ENCODE measurements around the gene MIA2.
A peak's percentile ranks its signal among the peaks of the same experiment; 100 is the strongest.
"Not testable (repeated sequence)": the region's sequence is repeated elsewhere in the genome, so short reads cannot be mapped to it uniquely, and the experiment has no call there.

Gene MIA2, protein sequence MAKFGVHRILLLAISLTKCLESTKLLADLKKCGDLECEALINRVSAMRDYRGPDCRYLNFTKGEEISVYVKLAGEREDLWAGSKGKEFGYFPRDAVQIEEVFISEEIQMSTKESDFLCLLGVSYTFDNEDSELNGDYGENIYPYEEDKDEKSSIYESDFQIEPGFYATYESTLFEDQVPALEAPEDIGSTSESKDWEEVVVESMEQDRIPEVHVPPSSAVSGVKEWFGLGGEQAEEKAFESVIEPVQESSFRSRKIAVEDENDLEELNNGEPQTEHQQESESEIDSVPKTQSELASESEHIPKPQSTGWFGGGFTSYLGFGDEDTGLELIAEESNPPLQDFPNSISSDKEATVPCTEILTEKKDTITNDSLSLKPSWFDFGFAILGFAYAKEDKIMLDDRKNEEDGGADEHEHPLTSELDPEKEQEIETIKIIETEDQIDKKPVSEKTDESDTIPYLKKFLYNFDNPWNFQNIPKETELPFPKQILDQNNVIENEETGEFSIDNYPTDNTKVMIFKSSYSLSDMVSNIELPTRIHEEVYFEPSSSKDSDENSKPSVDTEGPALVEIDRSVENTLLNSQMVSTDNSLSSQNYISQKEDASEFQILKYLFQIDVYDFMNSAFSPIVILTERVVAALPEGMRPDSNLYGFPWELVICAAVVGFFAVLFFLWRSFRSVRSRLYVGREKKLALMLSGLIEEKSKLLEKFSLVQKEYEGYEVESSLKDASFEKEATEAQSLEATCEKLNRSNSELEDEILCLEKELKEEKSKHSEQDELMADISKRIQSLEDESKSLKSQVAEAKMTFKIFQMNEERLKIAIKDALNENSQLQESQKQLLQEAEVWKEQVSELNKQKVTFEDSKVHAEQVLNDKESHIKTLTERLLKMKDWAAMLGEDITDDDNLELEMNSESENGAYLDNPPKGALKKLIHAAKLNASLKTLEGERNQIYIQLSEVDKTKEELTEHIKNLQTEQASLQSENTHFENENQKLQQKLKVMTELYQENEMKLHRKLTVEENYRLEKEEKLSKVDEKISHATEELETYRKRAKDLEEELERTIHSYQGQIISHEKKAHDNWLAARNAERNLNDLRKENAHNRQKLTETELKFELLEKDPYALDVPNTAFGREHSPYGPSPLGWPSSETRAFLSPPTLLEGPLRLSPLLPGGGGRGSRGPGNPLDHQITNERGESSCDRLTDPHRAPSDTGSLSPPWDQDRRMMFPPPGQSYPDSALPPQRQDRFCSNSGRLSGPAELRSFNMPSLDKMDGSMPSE (N-terminal part only)

DNA sequence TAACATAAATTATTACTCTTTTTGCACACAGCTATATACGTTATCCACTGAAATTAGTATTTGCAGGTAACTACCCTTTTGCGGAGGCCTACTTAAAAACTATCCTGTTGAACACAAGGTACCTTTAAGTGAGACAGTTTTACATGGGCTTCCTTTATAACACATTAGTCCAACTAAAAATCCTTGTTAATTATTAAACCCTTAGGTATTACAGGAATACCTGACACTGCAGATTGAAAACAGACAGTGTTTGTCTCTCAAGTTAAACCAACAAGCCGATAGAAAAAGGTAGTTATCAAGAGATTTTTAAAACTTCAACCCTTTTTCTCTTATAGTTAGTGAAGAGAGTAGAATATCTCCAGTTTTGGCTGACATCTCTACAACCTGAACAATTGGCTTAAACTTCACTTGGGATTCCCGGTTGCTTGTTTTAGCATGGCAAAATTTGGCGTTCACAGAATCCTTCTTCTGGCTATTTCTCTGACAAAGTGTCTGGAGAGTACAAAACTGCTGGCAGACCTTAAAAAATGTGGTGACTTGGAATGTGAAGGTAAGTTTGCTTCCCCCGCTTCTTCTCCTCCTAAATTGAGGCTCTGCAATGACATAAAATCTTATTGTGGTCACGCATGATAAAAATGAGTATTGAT lies at the start of gene MIA2:
Gene MIA2, plus strand, starts transcription at position 236 of the 647 bp plus-strand sequence. Its CDS starts 200 bp downstream, at position 436.
- no peak for DNase-seq

DNA sequence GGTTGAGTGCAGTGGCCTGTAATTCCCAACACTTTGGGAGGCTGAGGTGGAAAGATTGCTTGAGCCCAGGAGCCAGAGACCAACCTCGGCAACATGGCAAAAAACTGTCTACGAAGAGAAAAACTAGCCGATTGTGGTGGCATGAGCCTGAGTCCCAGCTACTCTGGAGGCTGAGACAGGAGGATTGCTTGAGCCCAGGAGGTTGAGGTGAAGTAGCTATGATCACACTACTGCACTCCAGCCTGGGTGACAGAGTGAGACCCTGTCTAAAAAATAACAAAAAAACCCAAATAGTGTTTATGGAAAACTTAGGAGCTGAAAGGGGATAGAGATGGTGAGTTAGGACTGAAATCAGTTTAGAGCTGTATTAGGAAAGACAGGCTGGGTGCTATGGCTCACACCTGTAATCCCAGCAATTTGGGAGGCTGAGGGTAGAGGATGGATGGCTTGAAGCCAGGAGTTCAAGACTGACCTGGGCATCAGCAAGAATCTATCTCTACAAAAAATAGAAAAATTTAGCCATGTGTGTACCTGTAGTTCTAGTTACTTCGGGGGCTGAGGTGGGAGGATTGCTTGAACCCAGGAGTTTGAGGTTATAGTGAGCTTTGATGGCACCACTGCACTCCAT lies 49.0 kb upstream of the MIA2 start:
- no peak for DNase-seq

DNA sequence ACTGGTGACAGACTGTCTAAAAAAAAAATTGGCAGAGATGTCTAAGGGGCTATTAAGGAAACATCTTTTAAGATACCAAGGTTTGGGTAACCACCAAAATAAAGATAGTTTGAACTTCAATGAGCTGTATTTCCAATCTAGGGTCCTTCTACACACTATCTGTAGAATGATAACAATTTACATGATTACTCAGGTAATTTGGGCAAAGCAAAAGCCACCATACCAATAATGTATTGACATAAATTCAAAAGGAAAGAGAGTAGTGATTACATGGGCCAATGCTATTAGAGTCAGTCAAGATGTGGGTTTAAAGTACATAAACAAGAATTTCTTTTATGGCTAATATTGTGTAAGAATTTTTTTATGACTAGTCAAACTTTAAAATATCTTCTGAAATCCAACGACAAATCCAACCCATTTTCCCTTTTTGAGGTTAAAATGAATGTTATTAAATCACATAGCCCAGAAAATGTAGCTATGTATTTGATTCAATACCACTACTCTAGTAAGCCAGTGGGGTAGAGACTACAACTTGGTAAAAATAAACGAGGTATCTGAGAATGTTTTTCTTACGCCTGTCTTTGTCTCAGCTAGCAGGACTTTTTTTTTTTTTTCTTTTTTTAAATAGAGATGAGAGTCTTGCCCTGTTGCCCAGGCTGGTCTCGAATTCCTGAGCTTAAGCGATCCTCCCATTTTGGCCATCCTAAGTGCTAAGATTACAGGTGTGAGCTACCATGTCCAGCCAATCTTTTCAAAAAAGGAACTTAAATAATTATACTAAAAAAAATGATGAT lies 48.3 kb upstream of the MIA2 start:
- no peak for DNase-seq

DNA sequence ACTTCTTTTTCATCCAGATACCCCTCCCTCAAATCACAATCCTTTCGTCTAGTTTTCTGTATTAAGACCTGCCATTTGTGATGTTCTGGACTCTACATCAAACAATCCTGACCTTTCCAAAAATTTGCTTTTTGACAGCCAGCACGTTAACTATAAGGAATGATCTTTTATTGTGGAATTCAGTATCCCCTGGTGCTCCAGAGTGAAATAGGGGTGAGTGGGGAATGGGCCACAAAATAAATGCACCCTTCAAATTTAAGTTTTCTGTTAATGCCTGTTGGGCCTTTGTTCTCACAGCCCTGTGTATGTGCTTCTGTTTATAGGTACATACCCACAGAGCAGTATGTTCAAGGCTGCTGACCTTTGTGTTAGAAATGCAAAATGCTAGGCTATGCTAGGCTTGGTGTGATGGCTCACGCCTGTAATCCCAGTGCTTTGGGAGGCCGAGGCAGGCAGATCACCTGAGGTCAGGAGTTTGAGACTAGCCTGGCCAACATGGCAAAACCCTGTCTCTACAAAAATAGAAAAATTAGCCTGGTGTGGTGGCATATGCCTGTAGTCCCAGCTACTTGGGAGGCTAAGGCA lies 46.7 kb upstream of the MIA2 start:
- no peak for DNase-seq

DNA sequence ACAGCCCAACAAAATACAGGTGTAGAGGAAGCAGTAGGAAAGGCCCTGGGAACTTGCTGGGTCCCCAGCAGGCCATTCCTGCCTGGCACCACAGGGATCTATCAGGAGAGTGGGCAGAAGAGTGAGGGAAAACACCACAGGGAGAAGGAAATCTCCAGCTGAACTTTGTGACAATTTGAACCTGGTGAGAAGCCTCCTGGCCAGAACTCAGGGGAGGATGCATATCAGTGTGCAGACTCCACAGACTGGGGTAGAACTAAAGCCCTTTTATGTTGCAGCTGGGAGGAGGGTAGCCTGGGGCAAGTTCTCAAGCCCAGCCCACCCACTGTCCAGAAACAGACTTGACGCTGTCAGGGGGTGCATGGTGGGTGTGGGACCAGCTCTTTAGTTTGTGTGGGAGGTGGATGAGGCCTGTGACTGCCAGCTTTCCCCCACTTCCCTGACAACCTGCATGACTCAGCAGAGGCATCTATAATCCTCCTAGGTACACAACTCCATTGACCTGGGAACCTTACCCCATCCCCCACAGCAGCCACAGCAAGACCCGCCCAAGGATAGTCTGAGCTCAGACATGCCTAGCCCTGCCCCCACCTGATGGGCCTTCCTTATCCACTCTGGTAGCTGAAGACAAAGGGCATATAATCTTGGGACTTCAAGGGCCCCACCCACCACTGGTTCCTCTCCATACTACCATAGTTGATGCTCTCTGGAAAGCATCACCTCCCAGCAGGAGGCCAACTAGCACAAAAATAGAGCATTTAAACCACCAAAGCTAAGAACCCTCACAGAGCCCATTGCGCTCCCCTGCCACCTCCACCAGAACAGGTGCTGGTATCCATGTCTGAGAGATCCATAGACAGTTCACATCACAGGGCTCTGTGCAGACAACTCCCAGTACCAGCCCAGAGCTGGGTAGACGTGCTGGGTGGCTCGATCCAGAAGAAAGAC lies 29.8 kb upstream of the MIA2 start:
- no peak for DNase-seq

DNA sequence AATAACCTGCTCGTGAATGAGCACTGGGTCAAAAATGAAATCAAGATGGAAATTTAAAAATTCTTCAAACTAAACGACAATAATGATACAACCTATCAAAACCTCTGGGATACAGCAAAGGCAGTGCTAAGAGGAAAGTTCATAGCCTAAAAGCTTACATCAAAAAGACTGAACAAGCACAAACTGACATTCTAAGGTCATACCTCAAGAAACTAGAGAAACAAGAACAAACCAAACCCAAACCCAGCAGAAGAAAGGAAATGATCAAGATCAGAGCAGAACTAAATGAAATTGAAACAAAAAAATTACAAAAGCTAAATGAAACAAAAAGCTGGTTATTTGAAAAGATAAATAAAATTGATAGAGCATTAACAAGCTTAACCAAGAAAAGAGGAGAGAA lies 26.3 kb upstream of the MIA2 start:
- DNase-seq, result not testable (repeated sequence)

DNA sequence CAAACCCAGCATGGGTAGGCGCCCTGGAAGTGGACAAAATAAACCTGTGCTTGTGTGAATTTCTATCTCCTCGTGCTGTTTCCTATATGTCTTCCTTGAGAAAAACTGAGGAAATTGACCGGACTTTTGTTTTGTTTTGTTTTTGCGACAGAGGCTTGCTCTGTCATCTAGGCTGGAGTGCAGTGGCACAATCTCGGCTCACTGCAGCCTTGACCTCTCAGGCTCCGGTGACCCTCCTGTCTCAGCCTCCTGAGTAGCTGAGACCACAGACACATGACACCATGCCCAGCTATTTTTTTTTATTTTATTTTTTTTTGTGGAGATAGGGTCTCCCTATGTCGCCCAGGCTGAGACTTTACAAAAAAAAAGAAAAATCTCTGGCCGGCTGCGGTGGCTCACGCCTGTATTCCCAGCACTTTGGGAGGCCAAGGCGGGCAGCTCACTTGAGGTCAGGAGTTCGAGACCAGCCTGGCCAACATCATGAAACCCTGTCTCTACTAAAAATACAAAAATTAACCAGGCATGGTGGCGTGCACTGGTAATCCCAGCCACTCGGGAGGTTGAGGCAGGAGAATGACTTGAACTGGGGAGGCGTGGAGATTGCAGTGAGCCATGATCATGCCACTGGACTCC lies 22.5 kb upstream of the MIA2 start:
- DNase-seq, result no peak

DNA sequence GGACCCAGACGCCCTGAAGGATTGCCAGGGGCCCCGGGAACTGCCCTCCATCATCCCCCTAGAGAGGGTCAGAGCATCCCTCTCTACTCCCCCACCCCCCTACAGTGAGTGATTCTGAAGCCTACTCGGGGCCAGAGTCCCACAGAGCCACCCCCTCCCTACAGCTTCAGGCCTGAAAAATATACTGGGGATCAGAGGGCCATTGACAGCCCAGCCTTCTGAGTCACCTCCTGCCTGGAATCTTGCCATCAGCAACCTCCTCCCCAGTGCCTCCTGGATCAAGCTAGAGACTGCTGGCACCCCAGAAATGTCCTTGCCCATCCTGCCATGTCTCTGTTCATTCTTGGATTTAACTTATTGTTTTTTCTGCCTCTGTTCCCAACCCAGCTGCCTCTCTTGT lies 21.7 kb upstream of the MIA2 start:
- DNase-seq, result no peak

DNA sequence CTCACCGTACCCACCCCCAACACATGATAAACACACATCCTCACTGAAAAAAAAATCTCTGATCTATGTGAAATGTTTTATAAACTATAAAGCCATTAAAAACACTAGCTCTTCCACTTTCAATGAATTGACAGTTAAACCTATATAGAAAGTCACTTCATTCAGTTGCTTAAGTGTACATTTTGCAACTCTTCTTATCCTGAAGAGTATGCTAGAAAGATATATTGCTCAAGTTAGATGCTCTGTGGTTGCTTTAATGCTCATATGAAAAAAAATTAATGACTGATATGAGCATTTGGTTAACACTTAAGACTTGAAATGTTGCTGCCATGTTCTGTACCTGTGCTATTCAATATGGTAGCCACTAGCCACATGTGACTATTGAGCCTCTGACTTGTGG lies 21.0 kb upstream of the MIA2 start:
- DNase-seq, result no peak

DNA sequence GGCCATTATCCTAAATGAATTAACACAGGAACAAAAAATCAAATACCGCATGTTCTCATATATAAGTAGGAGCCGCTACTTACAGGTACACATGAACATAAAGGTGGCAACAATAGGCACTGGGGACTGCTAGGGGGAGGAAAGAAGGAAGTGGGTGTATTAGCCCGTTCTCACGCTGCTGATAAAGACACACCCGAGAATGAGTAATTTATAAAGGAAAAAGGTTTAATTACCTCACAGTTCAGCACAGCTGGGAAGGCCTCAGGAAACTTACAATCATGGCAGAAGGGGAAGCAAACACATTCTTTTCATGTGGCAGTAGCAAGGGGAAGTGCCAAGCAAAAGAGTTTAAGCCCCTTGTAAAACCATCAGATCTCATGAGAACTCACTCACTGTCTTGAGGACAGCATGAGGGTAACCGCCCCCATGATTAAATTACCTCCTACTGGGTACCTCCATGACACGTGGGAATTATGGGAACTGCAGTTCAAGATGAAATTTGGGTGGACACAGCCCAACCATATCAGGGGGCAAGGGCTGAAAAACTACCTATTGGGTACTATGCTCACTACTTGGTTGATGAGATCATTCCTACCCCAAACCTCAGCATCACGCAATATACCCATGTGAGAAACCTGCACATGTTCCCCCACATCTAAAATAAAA lies 16.4 kb upstream of the MIA2 start:
- no peak for DNase-seq

DNA sequence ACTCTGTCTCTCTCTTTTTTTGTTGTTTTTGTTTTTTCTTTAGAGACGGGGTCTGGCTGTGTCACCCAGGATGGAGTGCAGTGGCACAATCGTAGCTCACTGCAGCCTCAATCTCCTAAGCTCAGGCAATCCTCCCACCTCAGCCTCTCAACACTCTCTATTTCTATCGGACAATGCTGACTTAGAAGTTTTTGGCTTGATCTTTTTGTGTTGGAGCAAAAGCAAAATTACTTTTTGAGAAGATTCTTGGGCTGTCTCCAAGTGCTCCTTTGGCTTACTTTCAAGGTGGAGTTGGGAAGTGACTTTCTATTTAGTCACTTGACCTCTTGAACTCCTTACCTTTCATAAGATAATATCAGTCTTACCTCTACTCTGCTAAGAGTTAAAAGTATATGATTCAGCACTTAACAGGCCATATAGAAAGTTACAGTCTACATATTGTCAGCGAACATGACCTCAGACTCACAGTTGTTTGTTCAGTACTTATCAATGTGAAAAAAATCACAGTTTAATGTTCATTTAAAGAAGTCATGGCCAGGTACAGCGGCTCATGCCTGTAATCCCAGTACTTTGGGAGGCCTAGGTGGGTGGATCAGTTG lies 15.4 kb upstream of the MIA2 start:
- DNase-seq, result no peak

DNA sequence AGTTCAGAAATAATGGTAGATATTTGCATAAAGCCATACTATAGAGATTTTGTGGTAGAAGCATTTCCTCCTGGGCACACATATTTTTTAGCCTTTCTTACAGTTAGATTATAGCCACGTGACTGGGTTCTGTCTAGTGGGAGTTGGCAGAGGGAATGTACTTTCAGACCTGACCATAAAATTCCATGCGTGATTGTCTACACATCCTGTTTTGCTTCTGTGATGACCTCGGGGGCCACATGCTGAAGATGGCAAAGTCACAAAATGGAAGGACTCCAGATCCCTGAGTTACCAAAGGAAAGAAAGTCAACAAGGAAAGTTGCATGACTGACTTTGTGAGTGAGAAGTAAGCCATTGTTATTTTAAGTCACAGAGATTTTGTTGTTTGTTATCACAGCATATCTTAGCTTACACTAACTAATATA lies 14.6 kb upstream of the MIA2 start:
- no peak for DNase-seq

DNA sequence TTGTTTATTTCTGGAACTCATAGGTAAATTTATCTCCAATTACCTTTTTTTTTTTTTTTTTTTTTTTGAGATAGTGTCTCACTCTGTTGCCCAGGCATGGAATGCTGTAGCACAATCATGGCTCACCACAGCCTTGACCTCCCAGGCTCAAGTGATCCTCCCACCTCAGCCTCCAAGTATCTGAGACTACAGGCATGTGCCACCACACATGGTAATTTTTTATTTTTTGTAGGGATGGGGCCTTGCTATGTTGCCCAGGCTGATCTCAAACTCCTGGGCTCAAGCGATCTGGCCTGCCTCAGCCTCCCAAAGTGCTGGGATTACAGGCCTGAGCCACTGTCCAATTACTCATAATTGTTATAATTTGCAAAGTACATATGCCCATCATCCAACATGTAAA lies 13.2 kb upstream of the MIA2 start:
- DNase-seq, result not testable (repeated sequence)

DNA sequence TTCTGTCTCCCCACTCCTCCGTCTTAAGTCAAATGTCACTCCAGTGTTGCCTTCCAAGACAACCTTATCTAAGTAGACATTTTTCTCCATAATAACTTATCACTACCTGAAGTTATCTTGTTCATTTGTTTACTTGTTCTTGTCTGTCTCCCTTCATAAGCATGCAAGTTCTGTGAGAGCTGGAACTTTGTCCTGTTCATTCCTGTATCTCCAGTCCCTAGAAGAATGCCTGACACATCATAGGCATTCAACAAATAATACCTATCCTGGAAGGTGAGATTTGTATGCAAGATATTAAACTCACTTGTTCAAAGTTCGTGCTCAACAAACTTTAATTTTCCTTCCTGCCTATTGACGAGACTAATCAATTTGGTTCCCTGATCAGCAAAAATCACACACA lies 5.7 kb upstream of the MIA2 start:
- DNase-seq, result no peak

DNA sequence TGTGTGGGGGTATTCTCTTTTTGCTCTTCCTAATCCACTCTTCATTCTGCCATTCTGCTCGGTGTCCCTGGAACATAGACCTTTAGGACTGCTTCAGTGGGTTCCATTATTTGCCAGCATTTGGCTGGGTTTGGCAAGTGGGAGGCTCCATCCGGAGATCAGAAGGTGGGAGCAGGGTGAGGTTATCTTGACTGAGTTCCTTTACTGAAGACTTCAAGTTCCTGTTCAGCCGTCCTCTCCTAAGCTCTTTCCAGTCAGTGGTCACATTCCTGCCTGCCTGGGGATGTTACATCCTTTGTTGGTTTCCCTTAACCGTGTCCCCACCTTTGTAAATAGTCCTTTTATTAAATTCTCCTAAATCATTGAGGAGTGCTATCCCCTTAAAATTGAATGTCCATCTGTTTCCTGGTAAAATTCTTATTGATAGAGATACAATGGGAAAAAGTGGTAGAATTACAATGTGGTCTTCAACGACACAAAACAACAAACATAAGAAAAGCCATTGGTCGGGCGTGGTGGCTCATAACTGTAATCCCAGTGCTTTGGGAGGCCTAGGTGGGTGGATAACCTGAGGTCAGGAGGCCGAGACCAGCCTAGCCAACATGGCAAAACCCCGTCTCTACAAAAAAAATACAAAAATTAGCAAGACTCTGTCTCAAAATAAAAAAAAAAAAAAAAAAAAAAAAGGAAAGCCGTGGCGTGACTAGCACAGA lies 5.0 kb upstream of the MIA2 start:
- peak; percentile 11 for DNase-seq

DNA sequence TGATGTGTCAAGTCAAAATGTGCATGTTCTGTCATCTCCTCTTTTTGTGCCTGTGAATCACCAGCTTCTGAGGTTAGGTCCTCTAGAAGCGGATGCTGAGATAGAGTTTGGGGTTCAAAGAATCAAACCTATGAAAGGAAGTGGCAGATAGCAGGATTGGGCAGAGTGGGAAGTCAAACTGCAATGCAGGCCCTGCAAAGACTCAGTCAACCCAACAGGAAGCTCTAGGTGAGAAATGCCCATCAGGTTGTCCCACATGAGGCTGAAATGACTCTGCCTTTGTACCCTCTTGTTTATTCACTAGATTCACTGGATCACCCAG lies 4.5 kb upstream of the MIA2 start:
- peak; percentile 20 for DNase-seq

DNA sequence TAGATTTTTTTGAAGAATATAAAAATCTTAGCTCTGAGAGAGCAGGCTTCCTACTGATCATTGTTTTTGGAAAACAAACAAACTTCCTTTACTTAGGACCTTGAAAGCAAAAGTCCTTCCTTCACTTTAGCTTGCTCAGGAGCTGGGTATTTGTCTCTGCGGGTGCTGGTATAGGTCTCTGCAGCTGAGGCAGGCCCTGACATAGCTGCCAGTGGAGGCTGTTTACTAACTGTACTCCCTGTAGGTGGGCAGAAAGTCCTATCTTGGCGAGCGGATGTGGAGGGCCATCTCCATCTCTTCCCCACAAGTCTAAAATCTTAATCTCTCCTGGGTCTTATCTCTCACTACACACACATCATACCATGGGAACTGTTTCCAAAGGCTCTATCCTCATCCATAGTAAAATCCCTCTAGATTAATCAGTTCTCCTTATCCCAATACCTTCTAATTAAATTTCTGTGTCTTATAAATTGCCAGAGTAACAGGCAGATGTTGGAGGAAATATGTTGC lies 4.1 kb upstream of the MIA2 start:
- no peak for DNase-seq

Measured in stimulated activated CD4-positive, alpha-beta T cell treated with anti-CD3 and anti-CD28 coated beads, Interleukin-12 subunit alpha, Interleukin-12 subunit beta, amount 100 ng/mL, for 4 hours (primary cell).